ENCODE results near the gene AKAP1. TPM values are rescaled to one million over a fixed set of nuclear protein-coding genes. Genes with fewer than 3 reads are reported as not detected.
"Not testable (repeated sequence)": the region's sequence is repeated elsewhere in the genome, so short reads cannot be mapped to it uniquely, and the experiment has no call there.

AKAP1 gene
- total RNA-seq, 1 donor from 2014 or later: 28.1 TPM

DNA sequence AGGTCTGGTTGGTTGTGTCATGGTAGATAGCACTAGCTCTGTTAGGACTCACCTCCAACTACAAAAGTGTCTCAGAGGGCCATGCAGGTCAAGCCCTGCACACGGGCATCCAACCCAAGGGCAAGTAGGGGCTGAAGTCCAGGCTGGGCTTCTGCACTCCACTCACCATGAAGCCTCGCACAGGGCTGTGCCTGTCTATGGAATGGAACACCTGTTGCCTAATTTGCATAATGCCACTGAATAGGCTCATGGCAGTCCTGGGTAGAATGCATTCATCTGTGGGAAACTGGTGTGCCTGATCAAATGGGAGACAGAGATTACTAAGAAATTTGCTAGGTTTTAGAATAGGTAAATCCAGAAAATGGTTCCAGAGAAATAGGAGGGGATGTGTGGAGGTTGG, 8.0 kb upstream of the AKAP1 start:
- DNase-seq (ENCODE audit: low read depth): no peak

- no peak for DNase-seq (ENCODE audit: low read depth)
Measured at GRCh38 chr17:57078274-57078673, 6.8 kb upstream of the AKAP1 start.

DNA sequence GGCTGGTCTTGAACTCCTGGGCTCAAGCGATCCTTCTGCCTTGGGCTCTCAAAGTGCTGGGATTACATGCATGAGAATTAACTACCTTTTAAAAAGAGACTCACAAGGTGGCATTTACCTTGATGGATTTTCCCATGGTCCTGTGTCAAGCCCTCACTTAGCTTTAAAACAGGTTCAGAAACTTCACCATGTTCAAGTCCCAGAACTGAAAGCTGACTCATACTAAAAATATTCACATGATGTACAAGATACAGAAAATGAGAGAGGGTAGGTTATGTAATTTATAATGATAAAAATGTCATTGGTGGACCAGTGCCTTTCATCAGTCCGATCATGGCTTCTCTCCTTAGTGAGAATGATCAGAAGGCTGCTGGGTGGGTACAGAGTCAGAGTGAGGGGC, 4.3 kb upstream of the AKAP1 start:
- DNase-seq (ENCODE audit: low read depth): peak; percentile 28

GRCh38 chr17:57082441-57082840, 2.6 kb upstream of the AKAP1 start:
- no peak for DNase-seq (ENCODE audit: low read depth)

DNA sequence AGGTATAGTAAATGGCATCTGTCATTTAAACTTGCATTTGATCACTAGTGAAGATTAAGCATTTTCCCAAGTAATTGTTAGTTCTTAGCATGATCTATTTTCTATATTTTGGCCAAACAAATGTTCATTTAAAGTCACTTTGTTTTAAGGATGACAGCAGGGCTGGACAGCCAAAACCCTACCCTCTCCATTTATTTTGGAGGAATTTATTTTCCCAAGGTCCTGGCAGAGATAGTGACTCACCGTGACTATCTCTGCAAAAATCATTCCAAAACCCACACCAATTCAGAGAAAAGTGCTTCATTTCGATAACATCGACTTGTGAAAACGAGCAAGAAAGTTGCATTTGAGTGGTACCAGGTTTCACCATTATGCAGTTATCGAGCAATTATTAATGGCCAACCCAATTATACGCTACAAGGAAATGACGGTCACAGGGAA, 665 bp upstream of the AKAP1 start:
- DNase-seq (ENCODE audit: low read depth): peak; percentile 33

DNA sequence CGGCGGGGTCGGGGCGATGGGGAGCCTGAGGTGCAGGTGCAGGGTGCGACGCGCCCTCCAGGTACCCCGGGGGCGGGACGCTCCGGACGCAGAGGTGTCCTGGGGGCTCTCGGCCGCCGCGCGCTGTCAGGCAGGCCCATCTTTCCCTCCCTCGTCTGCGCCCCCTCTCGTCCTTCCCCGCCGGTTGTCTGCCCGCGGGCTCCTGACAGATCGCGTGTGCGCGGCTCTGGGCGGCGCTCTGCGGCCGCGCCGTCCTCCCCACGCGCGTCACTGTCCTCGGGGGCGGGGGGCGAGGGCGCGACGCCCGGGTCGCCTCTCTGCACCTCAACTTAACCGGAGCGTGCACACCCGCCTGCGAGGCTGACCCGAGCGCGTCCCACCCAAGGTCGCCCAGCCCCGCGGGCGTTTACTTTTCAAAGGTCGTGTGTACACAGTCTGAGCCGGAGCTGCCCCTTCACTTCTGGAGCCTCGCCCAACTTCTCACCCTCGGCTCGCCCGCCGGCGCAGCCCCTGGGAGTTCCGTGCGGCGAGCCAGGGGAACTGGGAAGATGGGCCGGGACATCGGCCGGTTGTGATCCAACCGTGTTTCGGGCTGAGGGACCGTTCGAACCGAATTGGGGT, 512 bp downstream of the AKAP1 start:
- no peak for DNase-seq (ENCODE audit: low read depth)

DNA sequence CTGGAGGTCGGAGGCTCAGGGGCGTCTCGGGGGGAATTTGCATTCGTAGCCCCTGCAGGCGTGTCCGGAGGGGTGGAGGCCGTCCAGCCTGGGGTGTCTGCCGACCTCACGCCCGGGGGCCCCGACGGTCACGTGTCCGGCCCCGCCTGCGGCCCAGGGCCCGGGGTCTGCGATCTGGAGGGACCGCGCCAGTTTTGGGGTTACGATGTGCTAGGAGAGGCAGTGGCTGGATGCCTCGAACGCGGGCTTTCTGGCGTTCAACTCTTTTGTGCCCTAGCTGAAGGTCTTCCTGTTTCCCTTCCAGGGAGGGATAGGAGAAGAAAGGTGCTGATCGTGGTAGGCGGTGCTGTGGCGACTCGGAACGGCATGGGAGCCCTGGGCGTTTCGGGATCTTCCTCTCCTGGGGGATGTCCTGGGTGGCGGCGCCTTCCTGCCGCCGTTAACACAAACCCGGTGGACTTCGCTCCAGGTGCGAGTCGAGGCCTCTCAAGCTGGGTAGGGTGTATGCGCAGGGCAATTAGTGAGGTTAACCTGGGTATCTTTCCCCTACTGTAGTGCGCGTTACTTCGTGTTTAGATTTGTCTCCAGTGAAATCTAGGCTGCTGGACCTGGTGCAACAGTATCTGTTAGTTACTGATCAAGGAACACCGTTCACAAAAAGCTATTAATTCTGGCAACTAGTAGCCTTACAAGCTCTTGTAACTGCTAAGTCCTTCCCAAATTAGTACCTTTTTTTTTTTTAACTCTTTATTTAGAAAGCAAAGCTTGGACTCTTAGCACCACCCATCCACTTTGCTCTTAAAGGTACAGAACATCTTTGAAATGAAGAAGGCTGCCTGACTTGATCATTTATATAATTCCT, 1.3 kb downstream of the AKAP1 start:
- peak; percentile 35 for DNase-seq (ENCODE audit: low read depth)

DNA sequence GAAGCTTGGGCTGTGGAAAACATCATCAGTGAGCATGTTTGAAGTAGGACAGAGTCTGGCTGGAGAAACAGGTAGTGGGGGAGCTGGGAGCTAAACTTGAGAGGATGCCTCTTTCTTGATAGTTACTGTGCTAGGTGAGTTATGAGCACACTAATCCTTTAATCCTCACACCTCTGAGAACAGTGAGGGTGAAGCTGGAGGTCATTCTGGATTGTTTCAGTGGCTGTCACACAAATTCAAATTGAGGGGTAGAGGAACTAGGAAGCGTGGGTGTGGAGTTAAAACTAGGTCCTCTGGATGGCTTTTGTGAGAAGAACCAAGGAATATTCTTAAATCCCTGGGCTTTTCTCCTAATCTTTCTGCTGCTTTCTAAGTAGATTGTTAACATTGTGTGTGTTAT, 3.3 kb downstream of the AKAP1 start:
- DNase-seq (ENCODE audit: low read depth): no peak

GRCh38 chr17:57089391-57089790, 4.3 kb downstream of the AKAP1 start:
- no peak for DNase-seq (ENCODE audit: low read depth)

- no peak for DNase-seq (ENCODE audit: low read depth)
Measured at GRCh38 chr17:57090560-57091185, 5.6 kb downstream of the AKAP1 start.

DNA sequence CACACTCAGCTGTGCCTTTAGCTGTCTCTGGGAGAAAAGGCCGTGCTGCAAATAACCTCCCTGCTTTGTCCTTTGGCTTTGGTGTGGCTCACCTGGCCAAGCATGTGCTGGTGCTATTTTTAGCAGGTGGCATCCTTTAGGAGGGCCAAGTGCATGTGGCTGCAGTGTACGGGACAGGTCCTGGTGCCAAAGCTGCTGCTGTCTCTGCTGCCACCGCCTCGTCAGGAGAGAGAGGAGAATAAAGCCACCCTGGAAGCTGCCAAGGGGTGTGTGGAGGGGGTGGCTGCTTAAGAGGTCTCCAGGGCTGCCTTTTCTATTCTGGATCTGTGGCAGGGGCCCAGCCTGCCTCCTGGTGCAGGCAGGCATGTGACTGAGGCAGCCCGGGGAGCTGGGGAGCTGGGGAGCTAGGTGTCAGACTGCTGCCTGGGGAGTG, 6.2 kb downstream of the AKAP1 start:
- DNase-seq (ENCODE audit: low read depth): no peak

- DNase-seq (ENCODE audit: low read depth): no peak
Measured at GRCh38 chr17:57092171-57092570, 7.1 kb downstream of the AKAP1 start.

GRCh38 chr17:57092779-57093178, 7.7 kb downstream of the AKAP1 start:
- no peak for DNase-seq (ENCODE audit: low read depth)

DNA sequence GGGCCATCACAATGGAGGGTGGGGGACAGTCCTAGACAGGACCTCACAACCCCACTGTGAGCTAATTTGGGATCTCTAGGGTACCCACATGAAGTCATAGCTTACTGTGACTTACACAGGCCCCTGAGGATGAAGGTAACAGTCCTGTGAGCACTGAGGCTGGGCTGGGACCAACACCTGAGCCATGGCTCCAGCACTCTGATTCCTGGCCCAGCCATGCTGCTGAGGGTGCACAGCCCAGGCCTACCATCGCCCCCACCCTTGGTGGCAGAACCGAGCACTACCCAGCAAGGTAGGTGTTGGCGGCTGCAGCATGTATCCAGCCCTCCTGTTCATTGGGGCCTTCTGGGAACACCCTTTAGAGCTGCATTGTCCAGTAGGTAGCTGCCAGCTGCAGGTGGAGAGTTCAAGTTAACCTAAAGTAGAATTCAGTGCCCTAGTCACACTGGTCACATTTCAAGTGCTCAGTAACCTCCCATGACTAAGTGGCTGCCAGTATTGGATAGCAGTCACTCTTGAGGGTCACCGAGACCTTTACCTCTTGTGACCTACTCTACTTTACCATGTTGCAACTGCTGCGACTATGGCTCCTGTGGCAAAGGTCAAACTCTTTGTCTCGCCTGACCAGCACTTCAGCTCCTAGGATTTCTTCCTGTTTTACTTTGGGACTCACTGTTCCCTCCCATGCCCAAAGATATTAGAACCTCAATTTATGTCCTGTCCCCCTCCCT, 11.6 kb downstream of the AKAP1 start:
- no peak for DNase-seq (ENCODE audit: low read depth)

DNA sequence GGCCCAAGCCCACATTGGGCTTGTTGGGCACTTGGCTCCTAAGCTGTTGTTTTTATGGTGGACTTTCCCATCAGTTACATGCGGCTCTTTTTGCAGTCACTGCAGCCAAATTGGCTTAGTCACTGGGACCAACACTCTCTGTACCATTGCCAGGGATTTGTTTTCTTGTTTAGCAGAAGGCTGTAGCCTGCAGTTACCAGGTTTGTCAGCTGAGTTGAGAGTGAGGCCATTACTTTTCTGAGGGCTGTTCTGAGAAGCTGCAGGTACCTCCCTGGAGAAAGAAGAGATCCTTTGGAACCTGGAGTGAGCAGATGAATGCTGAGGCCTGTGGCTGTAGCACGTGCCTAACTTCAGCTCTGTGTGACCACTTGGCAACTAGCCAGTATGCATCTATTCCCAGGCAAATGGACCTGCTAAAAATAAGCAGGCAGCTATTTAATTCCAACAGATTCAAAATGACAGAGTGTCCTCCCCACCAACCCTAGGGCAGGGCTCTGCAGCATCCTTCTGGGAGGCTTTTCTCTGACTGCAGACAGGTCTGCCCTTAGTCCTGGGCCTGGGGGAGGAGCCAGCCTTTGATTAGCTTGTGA, 12.9 kb downstream of the AKAP1 start:
- peak; percentile 95 for DNase-seq (ENCODE audit: low read depth)

- no peak for DNase-seq (ENCODE audit: low read depth)
Measured at GRCh38 chr17:57099165-57099564, 14.1 kb downstream of the AKAP1 start.

- no peak for DNase-seq (ENCODE audit: low read depth)
Measured at GRCh38 chr17:57102122-57102521, 17.1 kb downstream of the AKAP1 start.

GRCh38 chr17:57102660-57103059, 17.6 kb downstream of the AKAP1 start:
- DNase-seq (ENCODE audit: low read depth): not testable (repeated sequence)

- DNase-seq (ENCODE audit: low read depth): peak; percentile 57
Measured at GRCh38 chr17:57104461-57105175, 19.6 kb downstream of the AKAP1 start.

- no peak for DNase-seq (ENCODE audit: low read depth)
Measured at GRCh38 chr17:57105591-57105990, 20.5 kb downstream of the AKAP1 start.

Data from renal cortical epithelial cell (primary cell).